Measurements from ENCODE around the gene KIF11. TPM values are rescaled to one million over a fixed set of nuclear protein-coding genes. Genes with fewer than 3 reads are reported as not detected.
"Not testable (repeated sequence)": the region's sequence is repeated elsewhere in the genome, so short reads cannot be mapped to it uniquely, and the experiment has no call there.

KIF11 gene
- polyA plus RNA-seq, 3 donors from 2014 or later, result 0.55 to 2.0 (median 1.4) TPM

DNA sequence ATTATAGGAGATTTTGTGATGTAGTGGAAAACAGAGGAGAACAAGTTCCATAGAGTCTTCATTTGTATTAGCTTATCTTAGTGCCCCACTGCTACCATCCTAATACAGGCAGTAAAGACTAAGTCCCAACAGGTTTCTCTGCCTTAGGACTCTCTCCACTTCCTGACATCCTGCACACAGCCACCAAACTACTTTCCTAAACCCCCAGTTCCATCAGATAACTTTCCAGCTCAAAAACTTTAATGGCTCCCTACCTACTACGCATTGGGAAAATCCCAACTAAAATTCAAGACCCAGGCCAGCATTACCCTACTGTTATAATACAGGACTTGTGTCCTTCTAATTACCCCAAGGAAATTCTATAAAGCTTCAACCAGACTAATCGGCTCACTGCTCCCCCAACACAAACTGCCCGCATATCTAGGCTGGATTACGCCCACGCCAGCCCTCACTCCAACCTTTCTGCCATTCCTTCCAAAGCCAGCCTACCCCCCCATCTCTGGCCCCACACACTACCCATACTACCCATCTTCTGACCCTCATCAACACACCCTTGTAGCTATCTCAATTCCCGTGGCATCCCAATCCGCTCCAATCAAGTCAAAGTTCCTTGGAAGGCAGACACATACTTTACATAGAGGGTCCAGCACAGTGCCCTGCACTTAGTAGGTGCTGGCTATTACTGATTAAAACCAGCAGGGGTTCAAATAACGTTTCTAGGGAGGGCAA lies 20.4 kb upstream of the KIF11 start:
- H3K4me1 Mint-ChIP-seq, result peaks cover 27 to 39% of the 10 kb centered on the region in 2 donors
- no peak for DNase-seq
- H3K9me3 Mint-ChIP-seq, result no peaks in the 10 kb centered on the region
- H3K36me3 Mint-ChIP-seq, result peaks cover 0 to 10% (median 8%) of the 10 kb centered on the region in 3 donors
- peak overlapping the region; percentile 78 to 92 (median 90) for H3K4me3 Mint-ChIP-seq
- peaks cover 9 to 15% (median 9%) of the 10 kb centered on the region in 3 donors for H3K27me3 Mint-ChIP-seq (ENCODE audit: low read depth in 3 of 3)
- H3K27ac Mint-ChIP-seq, result peak overlapping the region; percentile 6 to 74 (median 26)

- Mint-ChIP-seq H3K36me3 (peaks cover 0 to 8% (median 6%) of the 10 kb centered on the region in 3 donors), H3K4me1 (peaks cover 27 to 39% of the 10 kb centered on the region in 2 donors), H3K27me3 (ENCODE audit: low read depth in 3 of 3) (peaks cover 9 to 15% (median 9%) of the 10 kb centered on the region in 3 donors), H3K4me3 (peak overlapping the region; percentile 88 to 92 (median 91)), H3K9me3 (no peaks in the 10 kb centered on the region), H3K27ac (peak overlapping the region; percentile 0 to 87 (median 26))
- peak in 2 of 3 donors; percentile 7 to 19 for DNase-seq
These were observed 19.7 kb upstream of the KIF11 start for GRCh38 chr10:92573091-92573797.

GRCh38 chr10:92573798-92574547 lies 19.0 kb upstream of the KIF11 start, which contains the start of gene IDE:
Gene IDE, minus strand, starts transcription at chr10:92574093. Its CDS starts 74 bp downstream, at chr10:92574019.
- peak within 1 kb of the TSS; percentile 81 to 93 (median 88) for H3K27ac Mint-ChIP-seq
- H3K27me3 Mint-ChIP-seq (ENCODE audit: low read depth in 3 of 3), result peaks cover 9 to 15% (median 9%) of the 10 kb centered on the region in 3 donors
- H3K4me3 Mint-ChIP-seq, result peak within 1 kb of the TSS; percentile 88 to 92 (median 91)
- peaks cover 27 to 38% of the 10 kb centered on the region in 2 donors for H3K4me1 Mint-ChIP-seq
- peaks cover 0 to 6% (median 3%) of the 10 kb centered on the region in 3 donors for H3K36me3 Mint-ChIP-seq
- peak; percentile 83 to 86 (median 86) for DNase-seq
- H3K9me3 Mint-ChIP-seq, result no peaks in the 10 kb centered on the region

DNA sequence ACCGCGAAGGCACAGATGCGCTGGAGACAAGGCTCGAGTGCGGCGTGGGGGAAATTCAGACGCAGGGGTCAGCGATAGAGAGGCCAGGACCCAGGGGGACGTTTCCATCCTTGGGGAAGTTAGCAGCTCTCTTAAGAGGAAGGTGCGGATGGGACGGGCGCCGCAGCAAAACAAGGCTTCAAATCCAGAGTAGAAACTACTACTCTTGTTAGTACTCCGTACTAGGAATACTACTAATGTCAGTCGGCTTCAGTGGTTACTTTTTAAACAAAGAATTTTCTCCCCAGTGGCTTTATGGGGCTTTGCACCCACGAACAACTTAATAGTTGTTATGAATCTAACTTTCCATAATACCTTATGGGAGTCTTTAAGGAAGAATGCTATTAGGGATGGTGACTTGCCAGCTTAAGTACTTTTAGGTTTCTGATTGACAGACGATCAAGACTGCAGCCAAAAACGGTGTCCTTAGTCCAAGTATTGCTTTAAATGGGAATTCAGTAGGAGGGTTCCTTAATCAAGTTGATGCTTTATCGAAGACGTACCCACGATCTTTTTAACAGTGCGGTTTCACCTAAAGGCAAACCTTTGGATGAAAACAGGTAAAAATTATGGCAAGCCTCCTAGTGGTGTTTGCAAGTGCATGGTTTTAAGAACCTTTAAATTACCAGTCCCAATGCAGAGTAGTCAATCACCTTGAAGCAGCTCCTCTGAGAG lies 18.2 kb upstream of the KIF11 start:
- peaks cover 27 to 34% of the 10 kb centered on the region in 2 donors for H3K4me1 Mint-ChIP-seq
- H3K36me3 Mint-ChIP-seq, result no peaks in the 10 kb centered on the region
- peak overlapping the region; percentile 81 to 93 (median 88) for H3K27ac Mint-ChIP-seq
- H3K4me3 Mint-ChIP-seq, result peak overlapping the region; percentile 88 to 92 (median 91)
- H3K27me3 Mint-ChIP-seq (ENCODE audit: low read depth in 3 of 3), result peaks cover 9 to 15% (median 10%) of the 10 kb centered on the region in 3 donors
- no peak for DNase-seq
- no peaks in the 10 kb centered on the region for H3K9me3 Mint-ChIP-seq

DNA sequence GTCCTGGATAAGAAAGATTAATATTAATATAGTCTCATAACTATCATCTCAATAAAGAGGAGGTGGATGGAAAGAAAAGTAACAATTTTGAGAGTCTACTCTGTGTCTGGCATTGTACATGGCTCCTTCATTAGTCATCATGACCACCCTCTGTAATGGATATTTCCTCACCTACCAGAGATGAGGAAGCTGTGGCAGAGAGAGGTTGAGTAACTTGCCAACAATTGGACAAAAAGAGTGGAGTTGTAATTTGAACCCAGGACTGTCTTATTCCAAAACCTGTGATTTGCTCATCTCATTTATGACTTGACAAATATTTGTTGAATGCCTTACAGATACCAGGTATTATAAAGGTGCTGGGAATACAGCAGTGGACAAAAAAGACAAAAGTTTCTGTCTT lies 17.0 kb upstream of the KIF11 start:
- Mint-ChIP-seq H3K27ac (no peak overlapping the region), H3K27me3 (ENCODE audit: low read depth in 3 of 3) (peaks cover 8 to 15% (median 9%) of the 10 kb centered on the region in 3 donors), H3K36me3 (no peaks in the 10 kb centered on the region), H3K4me3 (no peak overlapping the region), H3K9me3 (no peaks in the 10 kb centered on the region), H3K4me1 (peaks cover 26 to 29% of the 10 kb centered on the region in 2 donors)
- no peak for DNase-seq

DNA sequence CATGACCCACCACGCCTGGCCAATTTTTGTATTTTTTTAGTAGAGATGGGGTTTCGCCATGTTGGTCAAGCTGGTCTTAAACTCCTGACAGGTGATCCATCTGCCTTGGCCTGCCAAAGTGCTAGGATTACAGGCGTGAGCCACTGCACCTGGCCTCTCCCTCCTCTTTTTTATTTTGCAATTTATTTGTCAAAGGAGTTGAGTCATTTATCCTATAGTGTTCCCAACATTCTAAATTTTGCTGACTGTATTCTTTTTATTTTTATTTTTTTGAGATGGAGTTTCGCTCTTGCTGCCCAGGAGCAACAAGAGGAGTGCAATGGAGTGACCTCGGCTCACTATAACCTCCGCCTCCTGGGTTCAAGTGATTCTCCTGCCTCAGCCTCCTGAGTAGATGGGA lies 10.6 kb upstream of the KIF11 start:
- H3K36me3 Mint-ChIP-seq; H3K4me3 Mint-ChIP-seq; H3K9me3 Mint-ChIP-seq; H3K4me1 Mint-ChIP-seq; H3K27me3 Mint-ChIP-seq (ENCODE audit: low read depth in 3 of 3); H3K27ac Mint-ChIP-seq; DNase-seq: not testable (repeated sequence)

- peak; percentile 19 to 28 (median 19) for DNase-seq
- Mint-ChIP-seq H3K36me3 (no peaks in the 10 kb centered on the region), H3K4me1 (peaks cover 35 to 46% of the 10 kb centered on the region in 2 donors), H3K27ac (peak overlapping the region; percentile 98 to 100 (median 100)), H3K4me3 (peak overlapping the region; percentile 90 to 100 (median 96)), H3K9me3 (no peaks in the 10 kb centered on the region), H3K27me3 (ENCODE audit: low read depth in 3 of 3) (peaks cover 3 to 12% (median 9%) of the 10 kb centered on the region in 3 donors)
These were observed 2.0 kb upstream of the KIF11 start for GRCh38 chr10:92590623-92591549.

DNA sequence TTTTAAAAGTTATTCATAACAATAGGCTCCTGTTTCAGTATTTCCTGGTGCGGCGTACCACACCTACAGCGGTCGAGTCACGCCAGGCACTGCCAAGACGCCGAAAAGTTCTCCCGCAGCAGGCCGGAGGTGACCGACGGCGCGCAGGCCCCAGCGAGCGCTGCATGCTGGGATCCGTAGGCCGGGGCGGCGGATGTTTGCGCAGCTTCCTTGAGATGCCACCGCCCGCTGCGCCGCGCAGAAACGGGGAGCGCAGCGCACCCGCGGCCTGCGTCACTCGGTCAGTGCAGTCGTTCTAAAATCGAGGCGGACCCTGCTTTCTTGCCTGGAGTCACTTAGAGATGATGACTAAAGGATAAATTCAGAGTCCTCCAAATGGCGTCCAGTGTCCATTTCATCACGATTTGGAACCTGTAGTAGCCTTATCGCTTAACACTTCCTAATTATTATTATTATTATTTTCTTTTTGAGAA lies 1.3 kb upstream of the KIF11 start:
- Mint-ChIP-seq H3K27ac (peak overlapping the region; percentile 98 to 100 (median 100)), H3K36me3 (no peaks in the 10 kb centered on the region), H3K4me1 (peaks cover 35 to 46% of the 10 kb centered on the region in 2 donors), H3K9me3 (no peaks in the 10 kb centered on the region), H3K4me3 (peak overlapping the region; percentile 90 to 100 (median 96)), H3K27me3 (ENCODE audit: low read depth in 3 of 3) (peaks cover 3 to 12% (median 9%) of the 10 kb centered on the region in 3 donors)
- DNase-seq, result peak; percentile 90 to 92 (median 92)

GRCh38 chr10:92593619-92594588 lies 974 bp downstream of the KIF11 start:
- H3K27ac Mint-ChIP-seq, result peak overlapping the region; percentile 64 to 100 (median 81)
- no peak for DNase-seq
- H3K27me3 Mint-ChIP-seq (ENCODE audit: low read depth in 3 of 3), result peaks cover 3 to 12% (median 9%) of the 10 kb centered on the region in 3 donors
- no peaks in the 10 kb centered on the region for H3K9me3 Mint-ChIP-seq
- H3K36me3 Mint-ChIP-seq, result no peaks in the 10 kb centered on the region
- H3K4me3 Mint-ChIP-seq, result peak overlapping the region; percentile 90 to 100 (median 96)
- H3K4me1 Mint-ChIP-seq, result peaks cover 35 to 46% of the 10 kb centered on the region in 2 donors

GRCh38 chr10:92595505-92595904 lies 2.6 kb downstream of the KIF11 start:
- Mint-ChIP-seq H3K36me3 (no peaks in the 10 kb centered on the region), H3K9me3 (no peaks in the 10 kb centered on the region), H3K27ac (no peak overlapping the region), H3K4me3 (peak overlapping the region in 3 of 5 donors; percentile 5 to 22 (median 16)), H3K4me1 (peaks cover 31 to 41% of the 10 kb centered on the region in 2 donors), H3K27me3 (ENCODE audit: low read depth in 3 of 3) (peaks cover 3 to 12% (median 9%) of the 10 kb centered on the region in 3 donors)
- no peak for DNase-seq

- H3K27ac Mint-ChIP-seq, result no peak overlapping the region
- H3K9me3 Mint-ChIP-seq, result no peaks in the 10 kb centered on the region
- DNase-seq, result no peak
- H3K36me3 Mint-ChIP-seq, result no peaks in the 10 kb centered on the region
- no peak overlapping the region for H3K4me3 Mint-ChIP-seq
- peaks cover 0 to 2% (median 2%) of the 10 kb centered on the region in 3 donors for H3K27me3 Mint-ChIP-seq (ENCODE audit: low read depth in 3 of 3)
- peaks cover 13 to 23% of the 10 kb centered on the region in 2 donors for H3K4me1 Mint-ChIP-seq
These were observed 5.4 kb downstream of the KIF11 start for GRCh38 chr10:92598321-92598720.
